ENCODE measurements around the gene FCMR. TPM values are rescaled to one million over a fixed set of nuclear protein-coding genes. Genes with fewer than 3 reads are reported as not detected.
A peak's percentile ranks its signal among the peaks of the same experiment; 100 is the strongest.

The FCMR gene
- total and polyA plus RNA-seq, 10 of the 15 experiments (the other 5 are each of a cell fraction or from before 2014, with no cell fraction given), result 79.7 to 245 (median 123) TPM

DNA sequence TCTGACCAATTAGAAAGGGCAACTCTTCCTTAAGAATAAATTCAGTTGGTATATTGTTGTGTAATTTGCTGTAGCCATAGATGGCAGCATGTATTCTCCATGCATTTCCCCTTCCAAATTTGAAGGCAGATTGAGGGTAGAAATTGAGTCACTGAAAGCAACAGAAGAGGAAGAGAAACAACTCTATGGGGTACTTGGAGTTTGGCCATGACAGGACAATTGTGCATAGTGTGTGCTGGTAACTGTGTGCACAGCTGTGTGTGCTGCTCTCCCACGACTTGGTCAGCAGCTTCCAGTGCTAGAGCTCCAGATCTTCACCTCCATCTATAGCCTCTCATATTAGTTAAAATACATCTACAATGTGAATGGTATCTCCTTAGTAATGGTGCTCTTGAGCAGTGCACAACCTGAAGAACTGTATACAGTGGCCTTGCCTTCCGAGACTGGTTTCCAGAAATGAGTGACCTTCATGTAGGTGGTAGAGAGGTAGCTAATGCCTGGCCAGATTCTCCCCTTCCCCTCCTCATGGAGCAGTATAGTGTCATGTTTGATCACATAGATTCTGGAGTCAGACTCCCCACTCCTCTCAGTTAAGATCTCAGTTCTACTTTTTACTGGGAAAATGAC, 49.4 kb upstream of the FCMR start (continued):
- no peak for TF ChIP-seq SMAD1 (IDR thresholded peaks at IDR 0.05; ENCODE audit: low read depth, partially characterized antibody)
- peak; percentile 89 for TF ChIP-seq SPI1 (IDR thresholded peaks at IDR 0.05; ENCODE audit: borderline replicate concordance, insufficient read depth, low read depth, low read length)
- TF ChIP-seq, protein P1, sequence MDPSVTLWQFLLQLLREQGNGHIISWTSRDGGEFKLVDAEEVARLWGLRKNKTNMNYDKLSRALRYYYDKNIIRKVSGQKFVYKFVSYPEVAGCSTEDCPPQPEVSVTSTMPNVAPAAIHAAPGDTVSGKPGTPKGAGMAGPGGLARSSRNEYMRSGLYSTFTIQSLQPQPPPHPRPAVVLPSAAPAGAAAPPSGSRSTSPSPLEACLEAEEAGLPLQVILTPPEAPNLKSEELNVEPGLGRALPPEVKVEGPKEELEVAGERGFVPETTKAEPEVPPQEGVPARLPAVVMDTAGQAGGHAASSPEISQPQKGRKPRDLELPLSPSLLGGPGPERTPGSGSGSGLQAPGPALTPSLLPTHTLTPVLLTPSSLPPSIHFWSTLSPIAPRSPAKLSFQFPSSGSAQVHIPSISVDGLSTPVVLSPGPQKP (IDR thresholded peaks at IDR 0.05; ENCODE audit: low read depth, low read length), result no peak
- TF ChIP-seq, protein P2, sequence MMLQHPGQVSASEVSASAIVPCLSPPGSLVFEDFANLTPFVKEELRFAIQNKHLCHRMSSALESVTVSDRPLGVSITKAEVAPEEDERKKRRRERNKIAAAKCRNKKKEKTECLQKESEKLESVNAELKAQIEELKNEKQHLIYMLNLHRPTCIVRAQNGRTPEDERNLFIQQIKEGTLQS (IDR thresholded peaks at IDR 0.05; ENCODE audit: borderline replicate concordance, extremely low read depth, low read depth, low read length), result no peak
- TF ChIP-seq BCL11A (IDR thresholded peaks at IDR 0.05; ENCODE audit: low read depth, low read length), result peak; percentile 41; the same call in 1 of the 2 replicates
- TF ChIP-seq SIN3A (IDR thresholded peaks at IDR 0.05; ENCODE audit: low read depth, low read length), result no peak
- peak; percentile 32; the same call in 1 of the 2 replicates for TF ChIP-seq MTA2 (IDR thresholded peaks at IDR 0.05; ENCODE audit: low read depth)
- TF ChIP-seq ETV6 (conservative IDR thresholded peaks at IDR 0.05 in 1 of 2, IDR thresholded peaks at IDR 0.05 in 1 of 2; ENCODE audit: borderline replicate concordance in 1 of 2, low read depth in 1 of 2), result peak in 1 of 2 experiments; percentile 69; a peak in 2 of 4 replicates
- TF ChIP-seq, protein P3, sequence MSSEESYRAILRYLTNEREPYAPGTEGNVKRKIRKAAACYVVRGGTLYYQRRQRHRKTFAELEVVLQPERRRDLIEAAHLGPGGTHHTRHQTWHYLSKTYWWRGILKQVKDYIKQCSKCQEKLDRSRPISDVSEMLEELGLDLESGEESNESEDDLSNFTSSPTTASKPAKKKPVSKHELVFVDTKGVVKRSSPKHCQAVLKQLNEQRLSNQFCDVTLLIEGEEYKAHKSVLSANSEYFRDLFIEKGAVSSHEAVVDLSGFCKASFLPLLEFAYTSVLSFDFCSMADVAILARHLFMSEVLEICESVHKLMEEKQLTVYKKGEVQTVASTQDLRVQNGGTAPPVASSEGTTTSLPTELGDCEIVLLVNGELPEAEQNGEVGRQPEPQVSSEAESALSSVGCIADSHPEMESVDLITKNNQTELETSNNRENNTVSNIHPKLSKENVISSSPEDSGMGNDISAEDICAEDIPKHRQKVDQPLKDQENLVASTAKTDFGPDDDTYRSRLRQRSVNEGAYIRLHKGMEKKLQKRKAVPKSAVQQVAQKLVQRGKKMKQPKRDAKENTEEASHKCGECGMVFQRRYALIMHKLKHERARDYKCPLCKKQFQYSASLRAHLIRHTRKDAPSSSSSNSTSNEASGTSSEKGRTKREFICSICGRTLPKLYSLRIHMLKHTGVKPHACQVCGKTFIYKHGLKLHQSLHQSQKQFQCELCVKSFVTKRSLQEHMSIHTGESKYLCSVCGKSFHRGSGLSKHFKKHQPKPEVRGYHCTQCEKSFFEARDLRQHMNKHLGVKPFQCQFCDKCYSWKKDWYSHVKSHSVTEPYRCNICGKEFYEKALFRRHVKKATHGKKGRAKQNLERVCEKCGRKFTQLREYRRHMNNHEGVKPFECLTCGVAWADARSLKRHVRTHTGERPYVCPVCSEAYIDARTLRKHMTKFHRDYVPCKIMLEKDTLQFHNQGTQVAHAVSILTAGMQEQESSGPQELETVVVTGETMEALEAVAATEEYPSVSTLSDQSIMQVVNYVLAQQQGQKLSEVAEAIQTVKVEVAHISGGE (CRISPR knock-in tag; IDR thresholded peaks at IDR 0.05), result no peak
- TF ChIP-seq, protein P4, sequence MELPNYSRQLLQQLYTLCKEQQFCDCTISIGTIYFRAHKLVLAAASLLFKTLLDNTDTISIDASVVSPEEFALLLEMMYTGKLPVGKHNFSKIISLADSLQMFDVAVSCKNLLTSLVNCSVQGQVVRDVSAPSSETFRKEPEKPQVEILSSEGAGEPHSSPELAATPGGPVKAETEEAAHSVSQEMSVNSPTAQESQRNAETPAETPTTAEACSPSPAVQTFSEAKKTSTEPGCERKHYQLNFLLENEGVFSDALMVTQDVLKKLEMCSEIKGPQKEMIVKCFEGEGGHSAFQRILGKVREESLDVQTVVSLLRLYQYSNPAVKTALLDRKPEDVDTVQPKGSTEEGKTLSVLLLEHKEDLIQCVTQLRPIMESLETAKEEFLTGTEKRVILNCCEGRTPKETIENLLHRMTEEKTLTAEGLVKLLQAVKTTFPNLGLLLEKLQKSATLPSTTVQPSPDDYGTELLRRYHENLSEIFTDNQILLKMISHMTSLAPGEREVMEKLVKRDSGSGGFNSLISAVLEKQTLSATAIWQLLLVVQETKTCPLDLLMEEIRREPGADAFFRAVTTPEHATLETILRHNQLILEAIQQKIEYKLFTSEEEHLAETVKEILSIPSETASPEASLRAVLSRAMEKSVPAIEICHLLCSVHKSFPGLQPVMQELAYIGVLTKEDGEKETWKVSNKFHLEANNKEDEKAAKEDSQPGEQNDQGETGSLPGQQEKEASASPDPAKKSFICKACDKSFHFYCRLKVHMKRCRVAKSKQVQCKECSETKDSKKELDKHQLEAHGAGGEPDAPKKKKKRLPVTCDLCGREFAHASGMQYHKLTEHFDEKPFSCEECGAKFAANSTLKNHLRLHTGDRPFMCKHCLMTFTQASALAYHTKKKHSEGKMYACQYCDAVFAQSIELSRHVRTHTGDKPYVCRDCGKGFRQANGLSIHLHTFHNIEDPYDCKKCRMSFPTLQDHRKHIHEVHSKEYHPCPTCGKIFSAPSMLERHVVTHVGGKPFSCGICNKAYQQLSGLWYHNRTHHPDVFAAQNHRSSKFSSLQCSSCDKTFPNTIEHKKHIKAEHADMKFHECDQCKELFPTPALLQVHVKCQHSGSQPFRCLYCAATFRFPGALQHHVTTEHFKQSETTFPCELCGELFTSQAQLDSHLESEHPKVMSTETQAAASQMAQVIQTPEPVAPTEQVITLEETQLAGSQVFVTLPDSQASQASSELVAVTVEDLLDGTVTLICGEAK (IDR thresholded peaks at IDR 0.05; ENCODE audit: borderline replicate concordance), result no peak
- TF ChIP-seq ZBED1 (IDR thresholded peaks at IDR 0.05; ENCODE audit: borderline replicate concordance), result no peak
- TF ChIP-seq, protein P5, sequence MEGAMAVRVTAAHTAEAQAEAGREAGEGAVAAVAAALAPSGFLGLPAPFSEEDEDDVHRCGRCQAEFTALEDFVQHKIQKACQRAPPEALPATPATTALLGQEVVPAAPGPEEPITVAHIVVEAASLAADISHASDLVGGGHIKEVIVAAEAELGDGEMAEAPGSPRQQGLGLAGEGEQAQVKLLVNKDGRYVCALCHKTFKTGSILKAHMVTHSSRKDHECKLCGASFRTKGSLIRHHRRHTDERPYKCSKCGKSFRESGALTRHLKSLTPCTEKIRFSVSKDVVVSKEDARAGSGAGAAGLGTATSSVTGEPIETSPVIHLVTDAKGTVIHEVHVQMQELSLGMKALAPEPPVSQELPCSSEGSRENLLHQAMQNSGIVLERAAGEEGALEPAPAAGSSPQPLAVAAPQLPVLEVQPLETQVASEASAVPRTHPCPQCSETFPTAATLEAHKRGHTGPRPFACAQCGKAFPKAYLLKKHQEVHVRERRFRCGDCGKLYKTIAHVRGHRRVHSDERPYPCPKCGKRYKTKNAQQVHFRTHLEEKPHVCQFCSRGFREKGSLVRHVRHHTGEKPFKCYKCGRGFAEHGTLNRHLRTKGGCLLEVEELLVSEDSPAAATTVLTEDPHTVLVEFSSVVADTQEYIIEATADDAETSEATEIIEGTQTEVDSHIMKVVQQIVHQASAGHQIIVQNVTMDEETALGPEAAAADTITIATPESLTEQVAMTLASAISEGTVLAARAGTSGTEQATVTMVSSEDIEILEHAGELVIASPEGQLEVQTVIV (IDR thresholded peaks at IDR 0.05; ENCODE audit: borderline replicate concordance, partially characterized antibody), result no peak
- no peak for TF ChIP-seq SREBF2 (IDR thresholded peaks at IDR 0.05; ENCODE audit: low read length)
- no peak for TF ChIP-seq SMAD5 (IDR thresholded peaks at IDR 0.05; ENCODE audit: low read depth)
- TF ChIP-seq ASH2L (IDR thresholded peaks at IDR 0.05; ENCODE audit: borderline replicate concordance, low read depth), result no peak

All from GM12878 (cell line).